Measurements from ENCODE around the gene SLC22A15. TPM values are rescaled to one million over a fixed set of nuclear protein-coding genes. Genes with fewer than 3 reads are reported as not detected.

The SLC22A15 gene
- total and polyA plus RNA-seq, 2 experiments from 2014 or later: 6.3 to 15.0 TPM

DNA sequence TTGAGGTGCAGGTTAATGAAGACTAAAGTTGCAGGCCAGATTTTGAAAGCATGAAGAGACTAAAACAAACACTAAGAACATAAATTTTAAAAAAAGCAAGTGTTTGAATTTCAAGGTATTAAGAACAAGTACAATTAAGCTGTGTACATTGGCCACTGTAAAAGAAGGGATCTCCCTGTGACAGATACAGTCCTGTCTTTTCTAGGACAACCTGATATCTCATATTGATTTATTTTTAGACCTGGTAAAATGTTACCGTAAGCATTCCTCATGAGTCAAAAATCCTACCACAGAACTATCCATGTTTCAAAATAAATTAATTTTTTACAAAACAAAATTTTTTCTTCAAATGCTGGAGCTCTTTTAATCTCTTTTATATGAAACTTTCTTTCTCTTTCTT lies 39.4 kb downstream of the SLC22A15 start:
- Histone ChIP-seq H3K27ac (no peak overlapping the region), H3K27me3 (replicated peaks; ENCODE audit: insufficient read depth) (no peaks in the 10 kb centered on the region), H3K79me2 (ENCODE audit: insufficient read depth) (peaks cover 69% of the 10 kb centered on the region), H3K36me3 (ENCODE audit: low read depth) (peaks cover 17% of the 10 kb centered on the region; the same call in 1 of the 2 replicates), H2AFZ (no peak overlapping the region), H3F3A (ENCODE audit: insufficient read depth) (peaks cover 6% of the 10 kb centered on the region; the same call in 1 of the 2 replicates), H3K9me2 (ENCODE audit: insufficient read depth) (no peaks in the 10 kb centered on the region), H3K9me3 (ENCODE audit: low read depth) (no peaks in the 10 kb centered on the region), H4K20me1 (ENCODE audit: insufficient read depth) (no peaks in the 10 kb centered on the region; the same call in 1 of the 2 replicates), H3K4me3 (no peak overlapping the region), H3K9ac (no peak overlapping the region), H3K4me2 (ENCODE audit: unreplicated experiment) (no peak overlapping the region), H3K4me1 (ENCODE audit: insufficient read depth) (no peaks in the 10 kb centered on the region)
- in situ Hi-C loops (cut with MboI): no loop called here
- TF ChIP-seq EZH2 (IDR thresholded peaks at IDR 0.05; ENCODE audit: insufficient read depth, poor library complexity, severe bottlenecking) (no peak), EZH2phosphoT487 (IDR thresholded peaks at IDR 0.05; ENCODE audit: insufficient read depth, low read depth) (no peak)
- no peak for DNase-seq
- WGBS, 2 experiments (ENCODE audit: low coverage in 1 of 2, low lambda C conversion rate in 2 of 2, missing lambda C conversion rate in 2 of 2): 88 to 100% methylated on average over 1 of the region's 1 CpG

DNA sequence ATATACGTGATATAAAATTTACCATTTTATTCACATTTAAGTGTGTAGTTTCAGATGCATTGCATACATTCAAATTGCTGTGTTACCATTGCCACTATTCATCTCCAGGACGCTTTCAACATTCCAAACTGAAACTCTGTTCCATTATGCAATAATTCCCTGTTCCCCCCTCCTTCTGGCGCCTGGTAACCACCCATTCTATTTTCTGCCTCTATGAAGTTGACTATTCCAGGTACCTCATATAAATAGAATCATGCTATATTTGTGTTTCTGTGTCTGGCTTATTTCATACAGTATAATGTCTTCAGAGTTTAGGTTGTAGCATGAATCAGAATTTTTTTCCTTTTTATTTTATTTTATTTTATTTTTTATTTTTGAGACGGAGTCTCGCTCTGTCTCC lies 41.7 kb downstream of the SLC22A15 start:
- H3K79me2 ChIP-seq (ENCODE audit: insufficient read depth): peaks cover 70% of the 10 kb centered on the region
- in situ Hi-C loops (cut with MboI): no loop called here
- H4K20me1 ChIP-seq (ENCODE audit: insufficient read depth): no peaks in the 10 kb centered on the region; the same call in 1 of the 2 replicates
- H2AFZ ChIP-seq: no peak overlapping the region
- WGBS, 2 experiments (ENCODE audit: low coverage in 1 of 2, low lambda C conversion rate in 2 of 2, missing lambda C conversion rate in 2 of 2): 97% methylated on average over 5 of the region's 5 CpGs
- no peak overlapping the region for H3K4me2 ChIP-seq (ENCODE audit: unreplicated experiment)
- no peak overlapping the region for H3K4me3 ChIP-seq
- TF ChIP-seq EZH2 (IDR thresholded peaks at IDR 0.05; ENCODE audit: insufficient read depth, poor library complexity, severe bottlenecking) (no peak), EZH2phosphoT487 (IDR thresholded peaks at IDR 0.05; ENCODE audit: insufficient read depth, low read depth) (no peak)
- no peak for DNase-seq
- peaks cover 6% of the 10 kb centered on the region; the same call in 1 of the 2 replicates for H3F3A ChIP-seq (ENCODE audit: insufficient read depth)
- H3K9ac ChIP-seq: no peak overlapping the region
- H3K9me2 ChIP-seq (ENCODE audit: insufficient read depth): no peaks in the 10 kb centered on the region
- H3K36me3 ChIP-seq (ENCODE audit: low read depth): peaks cover 37% of the 10 kb centered on the region; the same call in 1 of the 2 replicates
- no peak overlapping the region for H3K27ac ChIP-seq
- H3K9me3 ChIP-seq (ENCODE audit: low read depth): no peaks in the 10 kb centered on the region
- no peaks in the 10 kb centered on the region for H3K4me1 ChIP-seq (ENCODE audit: insufficient read depth)
- H3K27me3 ChIP-seq (replicated peaks; ENCODE audit: insufficient read depth): no peaks in the 10 kb centered on the region

DNA sequence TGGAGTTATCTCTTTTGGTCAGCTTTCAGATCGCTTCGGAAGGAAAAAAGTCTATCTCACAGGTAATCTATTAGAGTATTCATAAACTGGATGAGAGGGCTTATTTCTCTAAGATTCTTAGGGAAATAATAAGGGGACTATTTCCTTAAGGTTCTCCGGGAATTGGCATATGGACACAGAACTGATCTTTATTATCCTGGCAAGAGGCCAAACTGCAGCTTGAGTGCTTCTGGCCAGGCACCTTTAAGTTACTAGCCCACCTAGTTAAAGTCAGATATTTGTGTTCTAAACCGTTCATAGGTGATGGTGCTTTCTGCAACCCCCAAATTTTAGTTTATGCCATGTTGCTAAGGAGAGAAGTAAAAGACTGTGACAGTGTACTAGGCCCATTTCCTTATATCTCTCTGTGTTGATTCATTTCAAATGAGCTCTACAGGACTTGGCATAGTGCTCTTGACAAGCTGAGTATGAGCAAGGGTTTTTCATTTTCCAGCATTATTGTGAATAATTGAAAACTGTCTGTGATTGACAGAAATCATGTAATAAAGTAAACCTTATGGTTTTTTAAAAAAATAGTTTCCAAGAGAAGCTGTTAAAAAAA lies 43.4 kb downstream of the SLC22A15 start:
- 67 to 71% methylated on average over 4 of the region's 4 CpGs for WGBS, 2 experiments (ENCODE audit: low coverage in 1 of 2, low lambda C conversion rate in 2 of 2, missing lambda C conversion rate in 2 of 2)
- Histone ChIP-seq H3K9me2 (ENCODE audit: insufficient read depth) (no peaks in the 10 kb centered on the region), H3K27me3 (replicated peaks; ENCODE audit: insufficient read depth) (no peaks in the 10 kb centered on the region), H3K27ac (no peak overlapping the region), H3K79me2 (ENCODE audit: insufficient read depth) (peaks cover 54% of the 10 kb centered on the region), H3K4me1 (ENCODE audit: insufficient read depth) (no peaks in the 10 kb centered on the region), H3K9me3 (ENCODE audit: low read depth) (no peaks in the 10 kb centered on the region), H2AFZ (no peak overlapping the region), H3F3A (ENCODE audit: insufficient read depth) (peaks cover 6% of the 10 kb centered on the region; the same call in 1 of the 2 replicates), H3K9ac (no peak overlapping the region), H3K4me3 (no peak overlapping the region), H4K20me1 (ENCODE audit: insufficient read depth) (no peaks in the 10 kb centered on the region), H3K36me3 (ENCODE audit: low read depth) (peaks cover 36% of the 10 kb centered on the region; the same call in 1 of the 2 replicates), H3K4me2 (ENCODE audit: unreplicated experiment) (no peak overlapping the region)
- in situ Hi-C loops (cut with MboI): no loop called here
- DNase-seq: peak; percentile 6
- TF ChIP-seq EZH2phosphoT487 (IDR thresholded peaks at IDR 0.05; ENCODE audit: insufficient read depth, low read depth): no peak
- TF ChIP-seq EZH2 (IDR thresholded peaks at IDR 0.05; ENCODE audit: insufficient read depth, poor library complexity, severe bottlenecking): no peak

DNA sequence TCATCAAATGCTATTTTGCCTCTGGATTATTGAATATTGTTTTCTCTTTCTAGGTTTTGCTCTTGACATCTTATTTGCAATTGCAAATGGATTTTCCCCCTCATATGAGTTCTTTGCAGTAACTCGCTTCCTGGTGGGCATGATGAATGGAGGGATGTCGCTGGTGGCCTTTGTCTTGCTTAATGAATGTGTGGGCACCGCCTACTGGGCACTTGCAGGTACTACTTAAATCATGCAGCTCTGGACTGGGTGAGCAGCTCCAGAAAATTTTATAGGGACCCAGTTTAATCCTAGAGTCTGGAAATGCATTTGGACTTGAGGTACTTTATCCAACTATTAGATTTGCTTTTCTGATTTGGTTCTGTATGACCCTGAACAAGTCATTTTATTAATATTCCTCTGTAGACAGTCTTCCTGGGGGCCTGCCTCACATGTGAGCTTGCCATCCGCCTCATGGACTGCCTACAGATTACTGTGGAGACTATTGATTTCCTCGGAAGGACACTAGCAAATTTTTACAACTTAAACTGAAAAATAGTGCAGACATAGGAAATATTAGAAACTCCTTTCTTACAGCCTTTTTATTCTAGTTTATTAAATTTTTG lies 44.5 kb downstream of the SLC22A15 start:
- Histone ChIP-seq H3K4me3 (no peak overlapping the region), H3K27ac (no peak overlapping the region), H3K9ac (no peak overlapping the region), H3K9me3 (ENCODE audit: low read depth) (no peaks in the 10 kb centered on the region), H3K36me3 (ENCODE audit: low read depth) (peaks cover 30% of the 10 kb centered on the region; the same call in 1 of the 2 replicates), H3K9me2 (ENCODE audit: insufficient read depth) (no peaks in the 10 kb centered on the region), H3F3A (ENCODE audit: insufficient read depth) (peaks cover 6% of the 10 kb centered on the region; the same call in 1 of the 2 replicates), H3K27me3 (replicated peaks; ENCODE audit: insufficient read depth) (no peaks in the 10 kb centered on the region), H3K4me1 (ENCODE audit: insufficient read depth) (no peaks in the 10 kb centered on the region), H4K20me1 (ENCODE audit: insufficient read depth) (no peaks in the 10 kb centered on the region), H3K79me2 (ENCODE audit: insufficient read depth) (peaks cover 45% of the 10 kb centered on the region), H3K4me2 (ENCODE audit: unreplicated experiment) (no peak overlapping the region), H2AFZ (no peak overlapping the region)
- TF ChIP-seq EZH2phosphoT487 (IDR thresholded peaks at IDR 0.05; ENCODE audit: insufficient read depth, low read depth) (no peak), EZH2 (IDR thresholded peaks at IDR 0.05; ENCODE audit: insufficient read depth, poor library complexity, severe bottlenecking) (no peak)
- 85 to 87% methylated on average over 5 of the region's 5 CpGs for WGBS, 2 experiments (ENCODE audit: low coverage in 1 of 2, low lambda C conversion rate in 2 of 2, missing lambda C conversion rate in 2 of 2)
- peak; percentile 73 for DNase-seq
- in situ Hi-C loops (cut with MboI): no loop called here

All from GM23248 (cell line).